Stomach (tissue), 9 donors: ENCODE data around the gene KLC4. TPM values are rescaled to one million over a fixed set of nuclear protein-coding genes. Genes with fewer than 3 reads are reported as not detected.
A peak's percentile ranks its signal among the peaks of the same experiment; 100 is the strongest.
"Not testable (repeated sequence)": the region's sequence is repeated elsewhere in the genome, so short reads cannot be mapped to it uniquely, and the experiment has no call there.

Experiments
- DNase-seq, 2 donors: peaks; one replicate each; pipeline versions ENCODE4 v3.0.0 to v3.0.0-alpha.2; 2013 to 2019
- H3K27ac ChIP-seq, 5 donors: fragments of 200-600 bp in 4 of 5; sonication (generic) in 4 of 5; one replicate each; pipeline ENCODE4 v1.5.1; 2013 to 2019; ENCODE audit warnings: mild to moderate bottlenecking in 1 of 5, moderate library complexity in 1 of 5
- H3K27me3 ChIP-seq, 3 donors: fragments of 200-600 bp; sonication (generic); one replicate each; pipeline ENCODE4 v1.5.1; 2017 to 2019; ENCODE audit warnings: mixed run types in 1 of 3
- H3K36me3 ChIP-seq, 4 donors: fragments of 200-600 bp; sonication (generic); 1 replicate in 3 of 4; 2 replicates in 1 of 4; pipeline ENCODE4 v1.5.1; 2016 to 2019
- H3K4me1 ChIP-seq, 4 donors: fragments of 200-600 bp; sonication (generic); one replicate each; pipeline ENCODE4 v1.5.1; 2016 to 2019
- H3K4me3 ChIP-seq, 4 donors: fragments of 200-600 bp; sonication (generic) in 3 of 4; one replicate each; pipeline ENCODE4 v1.5.1; 2016 to 2019; ENCODE audit warnings: mild to moderate bottlenecking in 1 of 4
- H3K9me3 ChIP-seq, 4 donors: fragments of 200-600 bp; sonication (generic); one replicate each; pipeline ENCODE4 v1.5.1; 2016 to 2019
- CTCF ChIP-seq, 7 experiments: fragments of 450-650 bp in 4 of 7; fragments of 200-600 bp in 3 of 7; sonication (generic) in 3 of 7; IDR thresholded peaks; one replicate each; pipeline ENCODE4 v1.5.1; 2016 to 2019; ENCODE audit warnings: antibody characterized with exemption in 7 of 7, control low read depth in 2 of 7, mild to moderate bottlenecking in 1 of 7
- EP300 ChIP-seq: sonication (generic); formaldehyde crosslinking; IDR thresholded peaks from one replicate; pipeline ENCODE4 v1.6.1; 2017; ENCODE audit warnings: antibody characterized with exemption
- POLR2A ChIP-seq, 4 donors: fragments of 450-650 bp; IDR thresholded peaks; one replicate each; pipeline ENCODE4 v1.6.1; 2016; ENCODE audit warnings: antibody characterized with exemption in 4 of 4, control low read depth in 2 of 4, mild to moderate bottlenecking in 1 of 4, moderate library complexity in 1 of 4
- POLR2AphosphoS5 ChIP-seq, 3 donors: sonication (generic); formaldehyde crosslinking; IDR thresholded peaks; one replicate each; pipeline ENCODE4 v1.6.1; 2016; ENCODE audit warnings: antibody characterized with exemption in 3 of 3
- WGBS, 5 donors: extraction: QIAGEN DNeasy Blood & Tissue Kit in 3 of 5; methylation state at CpG; one replicate each; pipeline versions ENCODE4 v1.1.5 to v1.1.7; 2013 to 2018; 5-methylcytosine and 5-hydroxymethylcytosine counted together
- intact Hi-C: fragments of 100-400 bp; cut with DNase I; formaldehyde crosslinking; loops from one replicate; pipeline ENCODE4 v1.15.1; 2023; ENCODE audit warnings: low total_unique reads
- polyA plus RNA-seq, 3 donors: library from polyadenylated mRNA; stranded (reverse); fragments of 200-250 nt; gene quantifications; one replicate each; pipeline ENCODE4 v1.2.3, GENCODE V29; 2013
- total RNA-seq, 5 donors: library from RNA; depleted of rRNA; stranded (reverse); fragments of >200 nt; gene quantifications; one replicate each; pipeline versions ENCODE4 v1.1.0 to v1.2.3, GENCODE V29; 2014 to 2016
- donor health status: healthy with polysubstance abuse.
- donor health status: Bipolar disorder and iron deficiency.
- donor health status: healthy.

The KLC4 gene
- total and polyA plus RNA-seq, 8 donors: 23.5 to 410 (median 48.3) TPM

- TF ChIP-seq POLR2AphosphoS5 (IDR thresholded peaks at IDR 0.05) (no peak), CTCF (IDR thresholded peaks at IDR 0.05) (no peak), EP300 (no peak), POLR2A (IDR thresholded peaks at IDR 0.05) (no peak)
- intact Hi-C loops: no loop called here
- Histone ChIP-seq H3K27me3 (no peaks in the 10 kb centered on the region), H3K36me3 (no peaks in the 10 kb centered on the region), H3K27ac (peak overlapping the region in 1 of 5 donors; percentile 84), H3K4me3 (no peak overlapping the region), H3K9me3 (no peaks in the 10 kb centered on the region), H3K4me1 (peaks cover 0 to 19% (median 9%) of the 10 kb centered on the region in 4 donors)
- DNase-seq: no peak
- 83 to 92% (median 87%) methylated on average over 5 to 6 of the region's 6 CpGs for WGBS, 5 donors
Measured at GRCh38 chr6:43115365-43115764, 55.9 kb downstream of the KLC4 start.

- 82 to 95% (median 94%) methylated on average over 8 of the region's 8 CpGs for WGBS, 5 donors
- H3K9me3 ChIP-seq, H3K4me3 ChIP-seq, intact Hi-C loops, H3K36me3 ChIP-seq, DNase-seq, H3K27me3 ChIP-seq, H3K27ac ChIP-seq: not testable (repeated sequence)
- peaks cover 0 to 29% (median 13%) of the 10 kb centered on the region in 4 donors for H3K4me1 ChIP-seq
Measured at GRCh38 chr6:43117466-43117865, 58.0 kb downstream of the KLC4 start.

GRCh38 chr6:43119482-43119881 lies 60.1 kb downstream of the KLC4 start:
- TF ChIP-seq EP300 (no peak), CTCF (IDR thresholded peaks at IDR 0.05) (no peak), POLR2A (IDR thresholded peaks at IDR 0.05) (no peak)
- WGBS, 5 donors: 62 to 83% (median 71%) methylated on average over 2 to 4 of the region's 4 CpGs
- DNase-seq: peak in 1 of 2 donors; percentile 52
- H3K4me3 ChIP-seq: no peak overlapping the region
- H3K27me3 ChIP-seq: no peaks in the 10 kb centered on the region
- intact Hi-C loops: no loop called here
- peak overlapping the region in 2 of 5 donors; percentile 73 to 78 for H3K27ac ChIP-seq
- H3K4me1 ChIP-seq: peaks cover 5 to 41% (median 24%) of the 10 kb centered on the region in 4 donors
- H3K9me3 ChIP-seq: no peaks in the 10 kb centered on the region
- no peaks in the 10 kb centered on the region for H3K36me3 ChIP-seq

GRCh38 chr6:43120101-43120763 lies 60.8 kb downstream of the KLC4 start:
- no peaks in the 10 kb centered on the region for H3K9me3 ChIP-seq
- H3K36me3 ChIP-seq: no peaks in the 10 kb centered on the region
- no peak overlapping the region for H3K4me3 ChIP-seq
- H3K27ac ChIP-seq: peak overlapping the region in 3 of 5 donors; percentile 16 to 78 (median 73)
- 89 to 94% (median 93%) methylated on average over 9 of the region's 9 CpGs for WGBS, 5 donors
- peaks cover 5 to 39% (median 22%) of the 10 kb centered on the region in 4 donors for H3K4me1 ChIP-seq
- TF ChIP-seq EP300 (no peak), POLR2AphosphoS5 (IDR thresholded peaks at IDR 0.05) (no peak), POLR2A (IDR thresholded peaks at IDR 0.05) (no peak), CTCF (IDR thresholded peaks at IDR 0.05) (no peak)
- no peak for DNase-seq
- H3K27me3 ChIP-seq: no peaks in the 10 kb centered on the region
- intact Hi-C loops: no loop called here
